ENCODE measurements around the gene TENM4. TPM values are rescaled to one million over a fixed set of nuclear protein-coding genes. Genes with fewer than 3 reads are reported as not detected.

The TENM4 gene
- total RNA-seq, 1 experiment from 2014 or later = 25.0 TPM

GRCh38 chr11:79066456-79067351, 374.1 kb downstream of the TENM4 start:
- Mint-ChIP-seq H3K4me1 (peaks cover 23% of the 10 kb centered on the region), H3K4me3 (peak overlapping the region; percentile 20), H3K27me3 (ENCODE audit: low read depth) (no peaks in the 10 kb centered on the region; the same call in 1 of the 2 replicates), H3K36me3 (no peaks in the 10 kb centered on the region), H3K27ac (peak overlapping the region; percentile 18; the same call in 1 of the 2 replicates), H3K9me3 (no peaks in the 10 kb centered on the region)
- DNase-seq (ENCODE audit: low spot score) = no peak
- ATAC-seq = peak; percentile 75
- TF ChIP-seq MYBL2 (CRISPR knock-in tag; IDR thresholded peaks at IDR 0.05) (no peak), JAZF1 (CRISPR knock-in tag; IDR thresholded peaks at IDR 0.05) (no peak), GTF2I (CRISPR knock-in tag; conservative IDR thresholded peaks at IDR 0.05) (no peak), ZBTB43 (CRISPR knock-in tag; IDR thresholded peaks at IDR 0.05) (peak; percentile 100)
- ChIA-PET POLR2A (interaction anchor here (1.0 kb wide), 1 partner anchor 23 kb away, joined by 3 read pairs; no protein-coding TSS in a partner anchor), CTCF (interaction anchor here (0.6 kb wide), 1 partner anchor 9 kb away, joined by 3 read pairs; no protein-coding TSS in a partner anchor)

GRCh38 chr11:79062814-79063762, 377.7 kb downstream of the TENM4 start:
- Mint-ChIP-seq H3K27me3 (ENCODE audit: low read depth) (no peaks in the 10 kb centered on the region; the same call in 1 of the 2 replicates), H3K4me1 (peaks cover 40% of the 10 kb centered on the region), H3K27ac (no peak overlapping the region), H3K36me3 (no peaks in the 10 kb centered on the region), H3K9me3 (no peaks in the 10 kb centered on the region), H3K4me3 (no peak overlapping the region)
- peak; percentile 62 for DNase-seq (ENCODE audit: low spot score)
- POLR2A ChIA-PET = no interaction called here
- peak; percentile 76 for ATAC-seq
- CTCF ChIA-PET = interaction anchor here (0.6 to 3.9 kb wide), 16 partner anchors 9 to 417 kb away, joined by 3 to 23 read pairs (median 5); no protein-coding TSS in a partner anchor
- TF ChIP-seq SP1 (CRISPR knock-in tag; conservative IDR thresholded peaks at IDR 0.05) = no peak
- no peak for TF ChIP-seq MXD4 (CRISPR knock-in tag; IDR thresholded peaks at IDR 0.05; ENCODE audit: borderline replicate concordance)
- no peak for TF ChIP-seq ZSCAN18 (CRISPR knock-in tag; IDR thresholded peaks at IDR 0.05)
- TF ChIP-seq ZBTB43 (CRISPR knock-in tag; IDR thresholded peaks at IDR 0.05) = no peak
- TF ChIP-seq JAZF1 (CRISPR knock-in tag; IDR thresholded peaks at IDR 0.05) = no peak
- no peak for TF ChIP-seq AFF4 (CRISPR knock-in tag; IDR thresholded peaks at IDR 0.05; ENCODE audit: borderline replicate concordance)
- no peak for TF ChIP-seq PRDM15 (CRISPR knock-in tag; IDR thresholded peaks at IDR 0.05)
- TF ChIP-seq ZNF512 (CRISPR knock-in tag; IDR thresholded peaks at IDR 0.05; ENCODE audit: borderline replicate concordance) = no peak
- no peak for TF ChIP-seq OVOL2 (CRISPR knock-in tag; IDR thresholded peaks at IDR 0.05; ENCODE audit: borderline replicate concordance)
- no peak for TF ChIP-seq ESRRA (CRISPR knock-in tag; IDR thresholded peaks at IDR 0.05; ENCODE audit: borderline replicate concordance)
- no peak for TF ChIP-seq RORB (CRISPR knock-in tag; IDR thresholded peaks at IDR 0.05)
- no peak for TF ChIP-seq GABPB1 (CRISPR knock-in tag; IDR thresholded peaks at IDR 0.05)
- no peak for TF ChIP-seq TEAD1 (CRISPR knock-in tag; IDR thresholded peaks at IDR 0.05)
- no peak for TF ChIP-seq FOXJ3 (CRISPR knock-in tag; IDR thresholded peaks at IDR 0.05; ENCODE audit: borderline replicate concordance)

All from WTC11 (cell line).